HEK293 (cell line): ENCODE measurements around the gene HID1.

ENCODE experiments used
- CTCF ChIA-PET: fragments of 350-600 bp; formaldehyde crosslinking; extraction: SDS; loops from one replicate; lab custom pipeline; 2021; ENCODE audit warnings: antibody characterized with exemption; lab: Yijun Ruan, JAX
- POLR2A ChIA-PET: fragments of 300-600 bp; formaldehyde crosslinking; extraction: SDS; loops from one replicate; lab custom pipeline; 2020; ENCODE audit warnings: antibody characterized with exemption, inconsistent platforms; lab: Yijun Ruan, JAX
- H3K27ac ChIP-seq: fragments of 200-500 bp; sonication (Bioruptor generic); 2 replicates; pipeline ENCODE4 v1.5.1; 2014; ENCODE audit warnings: low read depth, low read length, control low read depth, inconsistent platforms; ENCODE audit errors: extremely low read depth
- H3K36me3 ChIP-seq, 2 experiments: fragments of 200-500 bp in 1 of 2; sonication (Bioruptor generic) in 1 of 2; 1 replicate in 1 of 2; 2 replicates in 1 of 2; pipeline ENCODE4 v1.5.1; 2014 to 2017; ENCODE audit warnings: inconsistent platforms in 2 of 2, low read length in 2 of 2; ENCODE audit not compliant: control insufficient read depth in 2 of 2, insufficient read depth in 1 of 2
- H3K4me1 ChIP-seq: fragments of 200-500 bp; sonication (Bioruptor generic); 2 replicates; pipeline ENCODE4 v1.5.1; 2014; ENCODE audit warnings: mild to moderate bottlenecking, low read length, inconsistent platforms; ENCODE audit not compliant: control insufficient read depth, insufficient read depth
- H3K4me3 ChIP-seq: 2 replicates; pipeline ENCODE4 v1.5.1; 2011; ENCODE audit warnings: low read depth, mild to moderate bottlenecking, control low read depth, low read length, moderate library complexity
- H3K9me3 ChIP-seq: fragments of 200-500 bp; sonication (Bioruptor generic); 2 replicates; pipeline ENCODE4 v1.5.1; 2014; ENCODE audit warnings: low read depth, low read length, inconsistent platforms; ENCODE audit not compliant: control insufficient read depth, insufficient read depth
- SCRT2 ChIP-seq: fragments of 450-650 bp; formaldehyde crosslinking; IDR thresholded peaks from 2 replicates; pipeline ENCODE4 v1.5.1; 2016; ENCODE audit warnings: missing biosample characterization, missing genetic modification characterization
- ZFP3 ChIP-seq: fragments of 450-650 bp; formaldehyde crosslinking; IDR thresholded peaks from 2 replicates; pipeline ENCODE4 v1.5.1; 2016; ENCODE audit warnings: low read depth, missing biosample characterization, missing genetic modification characterization
- ZNF404 ChIP-seq: fragments of 450-650 bp; formaldehyde crosslinking; IDR thresholded peaks from 2 replicates; pipeline ENCODE4 v1.5.1; 2017; ENCODE audit warnings: missing biosample characterization, missing genetic modification characterization
- ZNF521 ChIP-seq: fragments of 450-650 bp; formaldehyde crosslinking; IDR thresholded peaks from 2 replicates; pipeline ENCODE4 v1.5.1; 2017; ENCODE audit warnings: missing biosample characterization, mild to moderate bottlenecking, missing genetic modification characterization
- ZNF654 ChIP-seq: fragments of 450-650 bp; formaldehyde crosslinking; IDR thresholded peaks from 2 replicates; pipeline ENCODE4 v1.5.1; 2016; ENCODE audit warnings: low read depth, missing biosample characterization, missing genetic modification characterization
- ZNF677 ChIP-seq: fragments of 450-650 bp; IDR thresholded peaks from 2 replicates; pipeline ENCODE4 v1.5.0; 2018; ENCODE audit warnings: missing biosample characterization, mild to moderate bottlenecking, missing genetic modification characterization, moderate library complexity
- ZNF701 ChIP-seq: fragments of 450-650 bp; formaldehyde crosslinking; IDR thresholded peaks from 2 replicates; pipeline ENCODE4 v1.5.1; 2016; ENCODE audit warnings: missing biosample characterization, missing genetic modification characterization
- TF ChIP-seq, protein P1 (sequence below): fragments of 450-650 bp; formaldehyde crosslinking; IDR thresholded peaks from 2 replicates; pipeline ENCODE4 v1.5.1; 2016; ENCODE audit warnings: missing biosample characterization, missing genetic modification characterization
- TF ChIP-seq, protein P2 (sequence below): fragments of 450-650 bp; formaldehyde crosslinking; IDR thresholded peaks from 2 replicates; pipeline ENCODE4 v1.5.1; 2016; ENCODE audit warnings: missing biosample characterization, missing genetic modification characterization, low read depth
- TF ChIP-seq, protein P3 (sequence below): fragments of 450-650 bp; formaldehyde crosslinking; IDR thresholded peaks from 2 replicates; pipeline ENCODE4 v1.5.1; 2016; ENCODE audit warnings: missing biosample characterization, missing genetic modification characterization
- TF ChIP-seq, protein P4 (sequence below): fragments of 450-650 bp; formaldehyde crosslinking; IDR thresholded peaks from 2 replicates; pipeline ENCODE4 v1.5.1; 2016; ENCODE audit warnings: missing biosample characterization, missing genetic modification characterization

Gene HID1

DNA sequence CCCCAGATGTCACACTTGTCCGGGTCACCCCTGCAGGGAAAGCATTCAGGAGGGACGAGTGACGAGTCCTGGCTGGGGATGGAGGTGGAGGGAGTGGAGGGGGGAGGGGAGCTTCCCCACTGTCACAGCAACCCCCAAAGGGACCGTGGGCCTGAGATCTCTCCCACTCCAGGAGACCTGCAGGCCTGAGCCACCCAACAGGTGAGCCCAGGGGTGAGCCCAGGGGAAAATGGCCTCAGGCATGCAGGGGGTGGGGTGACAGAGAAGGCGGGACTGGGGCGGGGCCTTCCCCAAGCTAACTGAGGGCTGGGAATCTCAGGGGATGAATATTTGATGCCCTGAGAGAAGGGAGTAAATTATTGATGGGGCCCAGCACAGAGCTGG lies 51.9 kb downstream of the HID1 start (continued):
- TF ChIP-seq, protein P1, sequence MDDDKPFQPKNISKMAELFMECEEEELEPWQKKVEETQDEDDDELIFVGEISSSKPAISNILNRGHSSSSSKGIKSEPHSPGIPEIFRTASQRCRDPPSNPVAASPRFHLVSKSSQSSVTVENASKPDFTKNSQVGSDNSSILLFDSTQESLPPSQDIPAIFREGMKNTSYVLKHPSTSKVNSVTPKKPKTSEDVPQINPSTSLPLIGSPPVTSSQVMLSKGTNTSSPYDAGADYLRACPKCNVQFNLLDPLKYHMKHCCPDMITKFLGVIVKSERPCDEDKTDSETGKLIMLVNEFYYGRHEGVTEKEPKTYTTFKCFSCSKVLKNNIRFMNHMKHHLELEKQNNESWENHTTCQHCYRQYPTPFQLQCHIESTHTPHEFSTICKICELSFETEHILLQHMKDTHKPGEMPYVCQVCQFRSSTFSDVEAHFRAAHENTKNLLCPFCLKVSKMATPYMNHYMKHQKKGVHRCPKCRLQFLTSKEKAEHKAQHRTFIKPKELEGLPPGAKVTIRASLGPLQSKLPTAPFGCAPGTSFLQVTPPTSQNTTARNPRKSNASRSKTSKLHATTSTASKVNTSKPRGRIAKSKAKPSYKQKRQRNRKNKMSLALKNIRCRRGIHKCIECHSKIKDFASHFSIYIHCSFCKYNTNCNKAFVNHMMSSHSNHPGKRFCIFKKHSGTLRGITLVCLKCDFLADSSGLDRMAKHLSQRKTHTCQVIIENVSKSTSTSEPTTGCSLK (tag by site-specific recombination) = no peak
- TF ChIP-seq SCRT2 (peak; percentile 91), ZNF404 (tag by site-specific recombination) (no peak), ZFP3 (tag by site-specific recombination) (no peak)
- TF ChIP-seq, protein P2, sequence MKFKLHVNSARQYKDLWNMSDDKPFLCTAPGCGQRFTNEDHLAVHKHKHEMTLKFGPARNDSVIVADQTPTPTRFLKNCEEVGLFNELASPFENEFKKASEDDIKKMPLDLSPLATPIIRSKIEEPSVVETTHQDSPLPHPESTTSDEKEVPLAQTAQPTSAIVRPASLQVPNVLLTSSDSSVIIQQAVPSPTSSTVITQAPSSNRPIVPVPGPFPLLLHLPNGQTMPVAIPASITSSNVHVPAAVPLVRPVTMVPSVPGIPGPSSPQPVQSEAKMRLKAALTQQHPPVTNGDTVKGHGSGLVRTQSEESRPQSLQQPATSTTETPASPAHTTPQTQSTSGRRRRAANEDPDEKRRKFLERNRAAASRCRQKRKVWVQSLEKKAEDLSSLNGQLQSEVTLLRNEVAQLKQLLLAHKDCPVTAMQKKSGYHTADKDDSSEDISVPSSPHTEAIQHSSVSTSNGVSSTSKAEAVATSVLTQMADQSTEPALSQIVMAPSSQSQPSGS (tag by site-specific recombination) = no peak
- TF ChIP-seq, protein P3, sequence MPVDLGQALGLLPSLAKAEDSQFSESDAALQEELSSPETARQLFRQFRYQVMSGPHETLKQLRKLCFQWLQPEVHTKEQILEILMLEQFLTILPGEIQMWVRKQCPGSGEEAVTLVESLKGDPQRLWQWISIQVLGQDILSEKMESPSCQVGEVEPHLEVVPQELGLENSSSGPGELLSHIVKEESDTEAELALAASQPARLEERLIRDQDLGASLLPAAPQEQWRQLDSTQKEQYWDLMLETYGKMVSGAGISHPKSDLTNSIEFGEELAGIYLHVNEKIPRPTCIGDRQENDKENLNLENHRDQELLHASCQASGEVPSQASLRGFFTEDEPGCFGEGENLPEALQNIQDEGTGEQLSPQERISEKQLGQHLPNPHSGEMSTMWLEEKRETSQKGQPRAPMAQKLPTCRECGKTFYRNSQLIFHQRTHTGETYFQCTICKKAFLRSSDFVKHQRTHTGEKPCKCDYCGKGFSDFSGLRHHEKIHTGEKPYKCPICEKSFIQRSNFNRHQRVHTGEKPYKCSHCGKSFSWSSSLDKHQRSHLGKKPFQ (tag by site-specific recombination) = no peak

DNA sequence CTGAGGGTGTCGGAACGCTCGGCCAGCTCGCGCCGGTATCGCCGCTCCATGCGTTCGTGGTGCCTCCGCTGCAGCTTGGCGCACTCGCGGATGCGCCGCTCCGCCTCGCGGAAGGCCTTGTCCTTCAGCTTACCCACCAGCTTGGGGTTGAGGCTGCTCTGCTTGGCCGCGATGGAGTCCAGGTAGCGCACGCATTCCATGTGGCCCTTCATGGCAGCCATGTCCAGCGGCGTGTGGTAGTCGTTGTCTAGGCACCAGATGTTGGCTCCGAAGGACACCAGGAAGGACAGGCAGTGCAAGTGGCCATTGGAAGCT lies 52.3 kb downstream of the HID1 start:
- Histone ChIP-seq H3K4me1 (no peaks in the 10 kb centered on the region), H3K9me3 (no peaks in the 10 kb centered on the region), H3K4me3 (no peak overlapping the region), H3K27ac (no peak overlapping the region), H3K36me3 (peaks cover 0 to 5% of the 10 kb centered on the region in 2 experiments; a peak in 1 of 3 replicates)
- ChIA-PET CTCF (interaction anchor here (0.9 to 6.3 kb wide), 3 partner anchors 37 to 247 kb away, joined by 4 to 69 read pairs (median 6); no protein-coding TSS in a partner anchor), POLR2A (interaction anchor here (1.6 kb wide), 1 partner anchor 47 kb away, joined by 3 read pairs; the partner anchor contains the start of gene FDXR)
- no peak for TF ChIP-seq ZNF701
- TF ChIP-seq ZNF521 (tag by site-specific recombination) = no peak
- no peak for TF ChIP-seq ZNF654 (tag by site-specific recombination)

DNA sequence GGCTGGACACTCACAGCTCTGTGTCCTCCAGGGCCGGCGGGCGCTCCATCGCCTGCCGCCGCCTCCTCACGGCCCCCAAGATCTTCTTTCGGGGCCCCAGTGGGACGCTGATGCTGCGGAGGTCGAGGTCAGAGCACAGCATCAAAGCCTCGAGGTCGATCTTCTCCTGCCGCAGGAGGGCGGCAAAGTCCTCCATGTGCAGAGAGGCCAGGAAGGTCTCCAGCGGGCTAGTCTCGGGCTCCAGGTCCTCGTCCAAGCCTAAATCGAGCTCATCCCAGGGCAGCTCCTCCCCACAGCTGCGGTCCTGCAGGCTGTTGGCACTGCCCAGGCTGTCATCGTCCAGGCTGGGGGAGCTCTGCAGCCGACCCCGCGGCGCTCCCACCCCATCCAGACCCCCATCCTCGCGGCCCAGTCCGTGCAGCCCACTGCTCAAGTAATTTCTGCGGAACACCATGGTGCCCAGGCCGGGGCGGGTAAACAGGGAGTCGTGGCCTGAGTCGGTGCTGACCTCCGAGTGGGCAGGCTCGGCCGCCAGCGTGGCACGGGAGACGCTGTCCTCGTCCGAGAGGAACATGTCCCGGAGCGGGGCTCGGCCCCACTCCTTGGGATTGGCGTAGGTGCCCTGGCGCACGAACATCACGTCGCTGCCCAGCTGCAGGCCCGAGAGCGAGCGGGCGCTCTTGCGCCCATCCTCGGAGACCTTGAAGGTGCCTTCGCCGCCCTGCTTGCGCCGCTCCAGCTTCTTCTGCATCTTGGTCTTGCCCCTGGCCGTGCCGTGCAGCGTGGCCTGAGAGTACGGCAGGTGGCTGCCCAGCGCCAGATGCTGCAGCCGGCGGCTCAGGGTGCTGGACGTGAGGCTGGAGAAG lies 52.9 kb downstream of the HID1 start:
- peaks cover 0 to 5% of the 10 kb centered on the region in 2 experiments; a peak in 1 of 3 replicates for H3K36me3 ChIP-seq
- no peaks in the 10 kb centered on the region for H3K4me1 ChIP-seq
- no peak overlapping the region for H3K27ac ChIP-seq
- H3K4me3 ChIP-seq = no peak overlapping the region
- POLR2A ChIA-PET = interaction anchor here (1.7 kb wide), 1 partner anchor 47 kb away, joined by 6 read pairs; no protein-coding TSS in a partner anchor
- CTCF ChIA-PET = interaction anchor here (0.6 to 6.3 kb wide), 5 partner anchors 32 to 248 kb away, joined by 3 to 69 read pairs (median 6); no protein-coding TSS in a partner anchor
- TF ChIP-seq, protein P4, sequence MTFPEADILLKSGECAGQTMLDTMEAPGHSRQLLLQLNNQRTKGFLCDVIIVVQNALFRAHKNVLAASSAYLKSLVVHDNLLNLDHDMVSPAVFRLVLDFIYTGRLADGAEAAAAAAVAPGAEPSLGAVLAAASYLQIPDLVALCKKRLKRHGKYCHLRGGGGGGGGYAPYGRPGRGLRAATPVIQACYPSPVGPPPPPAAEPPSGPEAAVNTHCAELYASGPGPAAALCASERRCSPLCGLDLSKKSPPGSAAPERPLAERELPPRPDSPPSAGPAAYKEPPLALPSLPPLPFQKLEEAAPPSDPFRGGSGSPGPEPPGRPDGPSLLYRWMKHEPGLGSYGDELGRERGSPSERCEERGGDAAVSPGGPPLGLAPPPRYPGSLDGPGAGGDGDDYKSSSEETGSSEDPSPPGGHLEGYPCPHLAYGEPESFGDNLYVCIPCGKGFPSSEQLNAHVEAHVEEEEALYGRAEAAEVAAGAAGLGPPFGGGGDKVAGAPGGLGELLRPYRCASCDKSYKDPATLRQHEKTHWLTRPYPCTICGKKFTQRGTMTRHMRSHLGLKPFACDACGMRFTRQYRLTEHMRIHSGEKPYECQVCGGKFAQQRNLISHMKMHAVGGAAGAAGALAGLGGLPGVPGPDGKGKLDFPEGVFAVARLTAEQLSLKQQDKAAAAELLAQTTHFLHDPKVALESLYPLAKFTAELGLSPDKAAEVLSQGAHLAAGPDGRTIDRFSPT = 0 out of 2 replicates have a peak, but pooled peaks have one; percentile 19
- no peak for TF ChIP-seq ZNF677 (tag by site-specific recombination)
- no peaks in the 10 kb centered on the region for H3K9me3 ChIP-seq
